ENCODE data around the gene MFSD2A. TPM values are rescaled to one million over a fixed set of nuclear protein-coding genes. Genes with fewer than 3 reads are reported as not detected.

MFSD2A gene
- total RNA-seq, 1 donor from 2014 or later: 47.8 TPM

- Mint-ChIP-seq H3K4me3 (ENCODE audit: low read depth) (no peak overlapping the region), H3K36me3 (ENCODE audit: low read depth) (no peaks in the 10 kb centered on the region), H3K27me3 (ENCODE audit: low read depth) (peaks cover 5% of the 10 kb centered on the region), H3K4me1 (ENCODE audit: low read depth) (peaks cover 13% of the 10 kb centered on the region), H3K27ac (no peak overlapping the region), H3K9me3 (no peaks in the 10 kb centered on the region)
- no peak for DNase-seq (ENCODE audit: low spot score)
- intact Hi-C loops (cut with micrococcal nuclease): no loop called here
Measured at GRCh38 chr1:39947260-39947659, 7.7 kb upstream of the MFSD2A start.

GRCh38 chr1:39949891-39950290 is 5.1 kb upstream of the MFSD2A start:
- H3K36me3 Mint-ChIP-seq (ENCODE audit: low read depth): no peaks in the 10 kb centered on the region
- peaks cover 24% of the 10 kb centered on the region for H3K4me1 Mint-ChIP-seq (ENCODE audit: low read depth)
- no peak overlapping the region for H3K4me3 Mint-ChIP-seq (ENCODE audit: low read depth)
- no peaks in the 10 kb centered on the region for H3K9me3 Mint-ChIP-seq
- no peak for DNase-seq (ENCODE audit: low spot score)
- intact Hi-C loops (cut with micrococcal nuclease): no loop called here
- H3K27me3 Mint-ChIP-seq (ENCODE audit: low read depth): peaks cover 7% of the 10 kb centered on the region
- H3K27ac Mint-ChIP-seq: no peak overlapping the region

GRCh38 chr1:39951926-39952325 is 3.0 kb upstream of the MFSD2A start:
- H3K27me3 Mint-ChIP-seq (ENCODE audit: low read depth): peaks cover 7% of the 10 kb centered on the region
- H3K4me1 Mint-ChIP-seq (ENCODE audit: low read depth): peaks cover 36% of the 10 kb centered on the region
- no peak for DNase-seq (ENCODE audit: low spot score)
- H3K4me3 Mint-ChIP-seq (ENCODE audit: low read depth): no peak overlapping the region
- intact Hi-C loops (cut with micrococcal nuclease): no loop called here
- no peaks in the 10 kb centered on the region for H3K9me3 Mint-ChIP-seq
- H3K27ac Mint-ChIP-seq: no peak overlapping the region
- H3K36me3 Mint-ChIP-seq (ENCODE audit: low read depth): peaks cover 12% of the 10 kb centered on the region

GRCh38 chr1:39952359-39953110 is 2.4 kb upstream of the MFSD2A start:
- H3K4me1 Mint-ChIP-seq (ENCODE audit: low read depth): peaks cover 42% of the 10 kb centered on the region
- intact Hi-C loops (cut with micrococcal nuclease): no loop called here

GRCh38 chr1:39954324-39954869 is 548 bp upstream of the MFSD2A start:
- Mint-ChIP-seq H3K4me1 (ENCODE audit: low read depth) (peaks cover 49% of the 10 kb centered on the region), H3K4me3 (ENCODE audit: low read depth) (peak overlapping the region; percentile 95), H3K36me3 (ENCODE audit: low read depth) (peaks cover 36% of the 10 kb centered on the region), H3K9me3 (no peaks in the 10 kb centered on the region), H3K27me3 (ENCODE audit: low read depth) (peaks cover 7% of the 10 kb centered on the region), H3K27ac (peak overlapping the region; percentile 92)
- intact Hi-C loops (cut with micrococcal nuclease): loop anchor here (2.0 kb wide), 1 partner anchor 60 kb away; no protein-coding TSS in a partner anchor
- no peak for DNase-seq (ENCODE audit: low spot score)

More at GRCh38 chr1:39952359-39953110, 2.4 kb upstream of the MFSD2A start:
- Mint-ChIP-seq H3K27me3 (ENCODE audit: low read depth) (peaks cover 7% of the 10 kb centered on the region), H3K4me3 (ENCODE audit: low read depth) (no peak overlapping the region), H3K36me3 (ENCODE audit: low read depth) (peaks cover 18% of the 10 kb centered on the region), H3K9me3 (no peaks in the 10 kb centered on the region), H3K27ac (no peak overlapping the region)
- no peak for DNase-seq (ENCODE audit: low spot score)

GRCh38 chr1:39955547-39956539 is 898 bp downstream of the MFSD2A start:
- H3K36me3 Mint-ChIP-seq (ENCODE audit: low read depth): peaks cover 47% of the 10 kb centered on the region
- intact Hi-C loops (cut with micrococcal nuclease): loop anchor here (1.0 to 5.0 kb wide), 3 partner anchors 54 to 84 kb away; partner anchors contain the start of genes CAP1 and MYCL
- no peaks in the 10 kb centered on the region for H3K9me3 Mint-ChIP-seq
- peak; percentile 40 for DNase-seq (ENCODE audit: low spot score)
- H3K4me1 Mint-ChIP-seq (ENCODE audit: low read depth): peaks cover 50% of the 10 kb centered on the region
- peaks cover 7% of the 10 kb centered on the region for H3K27me3 Mint-ChIP-seq (ENCODE audit: low read depth)
- H3K27ac Mint-ChIP-seq: peak overlapping the region; percentile 90
- peak overlapping the region; percentile 95 for H3K4me3 Mint-ChIP-seq (ENCODE audit: low read depth)

- peaks cover 5% of the 10 kb centered on the region for H3K27me3 Mint-ChIP-seq (ENCODE audit: low read depth)
- no peak for DNase-seq (ENCODE audit: low spot score)
- intact Hi-C loops (cut with micrococcal nuclease): loop anchor here (5.0 kb wide), 1 partner anchor 55 kb away; the partner anchor contains the start of gene MYCL
- peak overlapping the region; percentile 95 for H3K4me3 Mint-ChIP-seq (ENCODE audit: low read depth)
- H3K36me3 Mint-ChIP-seq (ENCODE audit: low read depth): peaks cover 60% of the 10 kb centered on the region
- peaks cover 51% of the 10 kb centered on the region for H3K4me1 Mint-ChIP-seq (ENCODE audit: low read depth)
- no peak overlapping the region for H3K27ac Mint-ChIP-seq
- no peaks in the 10 kb centered on the region for H3K9me3 Mint-ChIP-seq
Measured at GRCh38 chr1:39957299-39958015, 2.5 kb downstream of the MFSD2A start.

GRCh38 chr1:39958403-39959200 is 3.7 kb downstream of the MFSD2A start:
- Mint-ChIP-seq H3K27ac (no peak overlapping the region), H3K27me3 (ENCODE audit: low read depth) (peaks cover 2% of the 10 kb centered on the region), H3K4me3 (ENCODE audit: low read depth) (peak overlapping the region; percentile 0), H3K9me3 (no peaks in the 10 kb centered on the region), H3K4me1 (ENCODE audit: low read depth) (peaks cover 46% of the 10 kb centered on the region), H3K36me3 (ENCODE audit: low read depth) (peaks cover 71% of the 10 kb centered on the region)
- intact Hi-C loops (cut with micrococcal nuclease): loop anchor here (5.0 kb wide), 1 partner anchor 56 kb away; the partner anchor contains the start of gene MYCL
- DNase-seq (ENCODE audit: low spot score): no peak

- DNase-seq (ENCODE audit: low spot score): no peak
- Mint-ChIP-seq H3K4me3 (ENCODE audit: low read depth) (peak overlapping the region; percentile 5), H3K27me3 (ENCODE audit: low read depth) (no peaks in the 10 kb centered on the region), H3K27ac (no peak overlapping the region), H3K4me1 (ENCODE audit: low read depth) (peaks cover 38% of the 10 kb centered on the region), H3K36me3 (ENCODE audit: low read depth) (peaks cover 83% of the 10 kb centered on the region), H3K9me3 (no peaks in the 10 kb centered on the region)
- intact Hi-C loops (cut with micrococcal nuclease): loop anchor here (5.0 kb wide), 1 partner anchor 57 kb away; the partner anchor contains the start of gene MYCL
Measured at GRCh38 chr1:39959651-39960333, 4.8 kb downstream of the MFSD2A start.

- H3K9me3 Mint-ChIP-seq: no peaks in the 10 kb centered on the region
- intact Hi-C loops (cut with micrococcal nuclease): no loop called here
- H3K36me3 Mint-ChIP-seq (ENCODE audit: low read depth): peaks cover 88% of the 10 kb centered on the region
- peaks cover 37% of the 10 kb centered on the region for H3K4me1 Mint-ChIP-seq (ENCODE audit: low read depth)
- no peak overlapping the region for H3K27ac Mint-ChIP-seq
- DNase-seq (ENCODE audit: low spot score): no peak
- no peaks in the 10 kb centered on the region for H3K27me3 Mint-ChIP-seq (ENCODE audit: low read depth)
- H3K4me3 Mint-ChIP-seq (ENCODE audit: low read depth): peak overlapping the region; percentile 13
Measured at GRCh38 chr1:39960431-39960958, 5.5 kb downstream of the MFSD2A start.

GRCh38 chr1:39962450-39962825 is 7.5 kb downstream of the MFSD2A start:
- intact Hi-C loops (cut with micrococcal nuclease): no loop called here
- Mint-ChIP-seq H3K4me1 (ENCODE audit: low read depth) (peaks cover 20% of the 10 kb centered on the region), H3K4me3 (ENCODE audit: low read depth) (no peak overlapping the region), H3K36me3 (ENCODE audit: low read depth) (peaks cover 91% of the 10 kb centered on the region), H3K9me3 (no peaks in the 10 kb centered on the region), H3K27me3 (ENCODE audit: low read depth) (no peaks in the 10 kb centered on the region), H3K27ac (no peak overlapping the region)
- no peak for DNase-seq (ENCODE audit: low spot score)

Data from activated T-helper 2 cell treated with anti-CD3 and anti-CD28 coated beads, Interferon-gamma antibody, Interleukin-2, Interleukin-4, amounts not matched to agents 10 μg/mL and 5 μg/mL and 100 μg/mL, durations not matched to agents 14 hours and 24 hours and 36 hours (primary cell).